HG02642 (cell line): ENCODE data around the gene KCNV2.
"Not testable (repeated sequence)": the region's sequence is repeated elsewhere in the genome, so short reads cannot be mapped to it uniquely, and the experiment has no call there.

Source experiments
- ATAC-seq: cut with Tn5 transposase; IDR thresholded peaks from one replicate; pipeline ENCODE4 v1.9.1; 2021; ENCODE audit warnings: mild to moderate bottlenecking; ENCODE audit not compliant: unreplicated experiment, poor library complexity

Gene KCNV2

GRCh38 chr9:2717385-2717784, at the start of gene KCNV2:
Gene KCNV2 (plus strand): TSS chr9:2717510. CDS start chr9:2717740, 230 bp downstream.
- no peak for ATAC-seq

- no peak for ATAC-seq
Measured at GRCh38 chr9:2673161-2673560, 44.1 kb upstream of the KCNV2 start.

GRCh38 chr9:2674141-2674824, 43.0 kb upstream of the KCNV2 start:
- no peak for ATAC-seq

GRCh38 chr9:2675834-2676233, 41.5 kb upstream of the KCNV2 start:
- ATAC-seq = no peak

GRCh38 chr9:2676466-2676865, 40.8 kb upstream of the KCNV2 start:
- ATAC-seq = no peak

GRCh38 chr9:2677915-2678889, 39.1 kb upstream of the KCNV2 start:
- no peak for ATAC-seq

- no peak for ATAC-seq
Measured at GRCh38 chr9:2679011-2679410, 38.3 kb upstream of the KCNV2 start.

- no peak for ATAC-seq
Measured at GRCh38 chr9:2681981-2682380, 35.3 kb upstream of the KCNV2 start.

GRCh38 chr9:2686911-2687310, 30.4 kb upstream of the KCNV2 start:
- ATAC-seq = no peak

- ATAC-seq = no peak
Measured at GRCh38 chr9:2688636-2689035, 28.7 kb upstream of the KCNV2 start.

- ATAC-seq = no peak
Measured at GRCh38 chr9:2691212-2691611, 26.1 kb upstream of the KCNV2 start.

- ATAC-seq = no peak
Measured at GRCh38 chr9:2691626-2692025, 25.7 kb upstream of the KCNV2 start.

- ATAC-seq = no peak
Measured at GRCh38 chr9:2693056-2693455, 24.3 kb upstream of the KCNV2 start.

- peak; percentile 70 for ATAC-seq
Measured at GRCh38 chr9:2697492-2697891, 19.8 kb upstream of the KCNV2 start.

- no peak for ATAC-seq
Measured at GRCh38 chr9:2700398-2700797, 16.9 kb upstream of the KCNV2 start.

GRCh38 chr9:2700909-2701550, 16.3 kb upstream of the KCNV2 start:
- no peak for ATAC-seq

- ATAC-seq = no peak
Measured at GRCh38 chr9:2704504-2704903, 12.8 kb upstream of the KCNV2 start.

GRCh38 chr9:2707256-2707655, 10.1 kb upstream of the KCNV2 start:
- ATAC-seq = not testable (repeated sequence)

- peak; percentile 59 for ATAC-seq
Measured at GRCh38 chr9:2709645-2710101, 7.6 kb upstream of the KCNV2 start.

- ATAC-seq = no peak
Measured at GRCh38 chr9:2711716-2712115, 5.6 kb upstream of the KCNV2 start.
